GM23338 (cell line): ENCODE results near the gene TLE3.

Experiments used
- CREB1 ChIP-seq: fragments of 250-450 bp; sonication (Bioruptor Pico); IDR thresholded peaks from 2 replicates; pipeline ENCODE4 v1.5.0; 2020; ENCODE audit warnings: low read depth, mild to moderate bottlenecking, moderate library complexity
- CTCF ChIP-seq, 2 experiments: fragments of 200-600 bp in 1 of 2; sonication (generic) in 1 of 2; conservative IDR thresholded peaks; 2 replicates each; pipeline versions ENCODE4 v1.5.1 to v1.6.1; 2016 to 2017; ENCODE audit warnings: antibody characterized with exemption in 2 of 2, low read depth in 2 of 2, mild to moderate bottlenecking in 2 of 2, moderate library complexity in 1 of 2
- ETS1 ChIP-seq: IDR thresholded peaks from 2 replicates; pipeline ENCODE4 v1.6.1; 2016; ENCODE audit warnings: antibody characterized with exemption
- EZH2 ChIP-seq: fragments of 200-600 bp; sonication (generic); IDR thresholded peaks from one replicate; pipeline ENCODE4 v1.8.0; 2017; ENCODE audit warnings: antibody characterized with exemption, mild to moderate bottlenecking, low read depth; ENCODE audit not compliant: unreplicated experiment
- EZH2phosphoT487 ChIP-seq: fragments of 200-600 bp; sonication (generic); IDR thresholded peaks from one replicate; pipeline ENCODE4 v1.8.1; 2018; ENCODE audit warnings: antibody characterized with exemption; ENCODE audit not compliant: unreplicated experiment
- NANOG ChIP-seq: IDR thresholded peaks from 2 replicates; pipeline ENCODE4 v1.6.1; 2016; ENCODE audit warnings: antibody characterized with exemption, borderline replicate concordance
- POLR2AphosphoS5 ChIP-seq: IDR thresholded peaks from 2 replicates; pipeline ENCODE4 v1.6.1; 2016; ENCODE audit warnings: antibody characterized with exemption, low read depth
- REST ChIP-seq: IDR thresholded peaks from one replicate; pipeline ENCODE4 v1.6.1; 2018; ENCODE audit warnings: antibody characterized with exemption; ENCODE audit not compliant: unreplicated experiment
- STAT1 ChIP-seq: IDR thresholded peaks from one replicate; pipeline ENCODE4 v1.6.1; 2016; ENCODE audit warnings: antibody characterized with exemption; ENCODE audit not compliant: unreplicated experiment
- ZNF114 ChIP-seq: fragments of 250-450 bp; sonication (Bioruptor Pico); IDR thresholded peaks from 2 replicates; pipeline ENCODE4 v1.5.0; 2020; ENCODE audit warnings: mild to moderate bottlenecking, moderate library complexity
- ZNF331 ChIP-seq: fragments of 250-450 bp; sonication (Bioruptor Pico); IDR thresholded peaks from 2 replicates; pipeline ENCODE4 v1.5.0; 2020; ENCODE audit warnings: low read depth, mild to moderate bottlenecking, moderate library complexity
- ZNF462 ChIP-seq: fragments of 250-450 bp; sonication (Bioruptor Pico); IDR thresholded peaks from 2 replicates; pipeline ENCODE4 v1.5.0; 2020; ENCODE audit warnings: mild to moderate bottlenecking, moderate library complexity

GRCh38 chr15:70067011-70067410, 30.7 kb downstream of the TLE3 start:
- no peak for TF ChIP-seq CTCF (conservative IDR thresholded peaks at IDR 0.05; ENCODE audit: low read depth in 2 of 2)
- TF ChIP-seq EZH2, result no peak
- TF ChIP-seq CREB1 (CRISPR knock-in tag), result no peak
- TF ChIP-seq EZH2phosphoT487, result no peak
- TF ChIP-seq REST, result no peak
- no peak for TF ChIP-seq POLR2AphosphoS5
- TF ChIP-seq ZNF114 (CRISPR knock-in tag), result no peak
- TF ChIP-seq STAT1, result no peak
- no peak for TF ChIP-seq ZNF462 (CRISPR knock-in tag)
- no peak for TF ChIP-seq ZNF331 (CRISPR knock-in tag)
- TF ChIP-seq ETS1, result no peak
- TF ChIP-seq NANOG, result no peak
